Activated B cell treated with CpG ODN at 0.5 μM for 24 hours (primary cell): ENCODE measurements around the gene MAP3K14. TPM values are rescaled to one million over a fixed set of nuclear protein-coding genes. Genes with fewer than 3 reads are reported as not detected.
A peak's percentile ranks its signal among the peaks of the same experiment; 100 is the strongest.

Experiments
- ATAC-seq: fragments of 200-7000 bp; cut with Tn5 transposase; one replicate; pipeline ENCODE4 v1.10.0; 2021; ENCODE audit warnings: low read depth, mild to moderate bottlenecking, moderate library complexity
- CTCF ChIA-PET: fragments of 350-600 bp; sonication (Branson Sonifier 250); formaldehyde crosslinking; loops from one replicate; lab custom pipeline; 2021; ENCODE audit warnings: antibody characterized with exemption; lab: Charles Lee
- POLR2A ChIA-PET: fragments of 350-600 bp; sonication (Branson Sonifier 250); formaldehyde crosslinking; loops from one replicate; lab custom pipeline; 2021; ENCODE audit warnings: antibody characterized with exemption; lab: Charles Lee
- DNase-seq: peaks from one replicate; pipeline ENCODE4 v3.0.0; 2022
- H3K27ac Mint-ChIP-seq: one replicate; pipeline ENCODE4 v1.8.0; 2020; ENCODE audit warnings: mixed read lengths
- H3K27me3 Mint-ChIP-seq: one replicate; pipeline ENCODE4 v1.8.0; 2021; ENCODE audit warnings: mixed read lengths
- H3K36me3 Mint-ChIP-seq: one replicate; pipeline ENCODE4 v1.8.0; 2021; ENCODE audit warnings: low read depth, mixed read lengths
- H3K4me1 Mint-ChIP-seq: one replicate; pipeline ENCODE4 v1.8.0; 2021; ENCODE audit warnings: mixed read lengths
- H3K4me3 Mint-ChIP-seq: one replicate; pipeline ENCODE4 v1.8.0; 2020; ENCODE audit warnings: mild to moderate bottlenecking, mixed read lengths
- H3K9me3 Mint-ChIP-seq: one replicate; pipeline ENCODE4 v1.8.0; 2020; ENCODE audit warnings: mixed read lengths
- intact Hi-C: fragments of 100-400 bp; cut with micrococcal nuclease; formaldehyde crosslinking; loops from one replicate; pipeline ENCODE4 v1.15.1; 2024
- total RNA-seq: library from RNA; stranded (reverse); gene quantifications from 2 replicates; pipeline ENCODE4 v1.2.3, GENCODE V29; 2022
- TF ChIP-seq, protein P1 (sequence below): fragments of 200-600 bp; IDR thresholded peaks from one replicate; pipeline ENCODE4 v1.8.0; 2022; ENCODE audit warnings: antibody characterized with exemption, mild to moderate bottlenecking

MAP3K14 gene
- total RNA-seq, 1 donor from 2014 or later = 88.6 TPM

DNA sequence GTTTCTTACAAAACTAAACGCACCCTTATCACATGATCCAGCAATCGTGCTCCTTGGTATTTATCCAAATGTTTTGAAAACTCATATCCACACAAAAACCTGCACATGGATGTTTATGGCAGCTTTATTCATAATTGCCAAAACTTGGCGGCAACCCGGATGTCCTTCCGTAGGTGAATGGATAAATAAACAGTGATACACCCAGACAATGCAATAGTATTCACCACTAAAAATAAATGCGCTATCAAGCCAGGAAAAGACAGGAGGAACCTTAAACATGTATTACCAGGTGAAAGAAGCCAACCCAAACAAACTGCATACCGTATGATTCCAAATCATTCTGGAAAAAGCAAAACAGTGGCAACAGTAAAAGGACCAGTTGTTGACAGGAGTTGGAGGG lies 64.9 kb downstream of the MAP3K14 start:
- DNase-seq = no peak
- no peak overlapping the region for H3K27ac Mint-ChIP-seq
- POLR2A ChIA-PET = interaction anchor here (0.5 kb wide), 1 partner anchor 23 kb away, joined by 5 read pairs; no protein-coding TSS in a partner anchor

DNA sequence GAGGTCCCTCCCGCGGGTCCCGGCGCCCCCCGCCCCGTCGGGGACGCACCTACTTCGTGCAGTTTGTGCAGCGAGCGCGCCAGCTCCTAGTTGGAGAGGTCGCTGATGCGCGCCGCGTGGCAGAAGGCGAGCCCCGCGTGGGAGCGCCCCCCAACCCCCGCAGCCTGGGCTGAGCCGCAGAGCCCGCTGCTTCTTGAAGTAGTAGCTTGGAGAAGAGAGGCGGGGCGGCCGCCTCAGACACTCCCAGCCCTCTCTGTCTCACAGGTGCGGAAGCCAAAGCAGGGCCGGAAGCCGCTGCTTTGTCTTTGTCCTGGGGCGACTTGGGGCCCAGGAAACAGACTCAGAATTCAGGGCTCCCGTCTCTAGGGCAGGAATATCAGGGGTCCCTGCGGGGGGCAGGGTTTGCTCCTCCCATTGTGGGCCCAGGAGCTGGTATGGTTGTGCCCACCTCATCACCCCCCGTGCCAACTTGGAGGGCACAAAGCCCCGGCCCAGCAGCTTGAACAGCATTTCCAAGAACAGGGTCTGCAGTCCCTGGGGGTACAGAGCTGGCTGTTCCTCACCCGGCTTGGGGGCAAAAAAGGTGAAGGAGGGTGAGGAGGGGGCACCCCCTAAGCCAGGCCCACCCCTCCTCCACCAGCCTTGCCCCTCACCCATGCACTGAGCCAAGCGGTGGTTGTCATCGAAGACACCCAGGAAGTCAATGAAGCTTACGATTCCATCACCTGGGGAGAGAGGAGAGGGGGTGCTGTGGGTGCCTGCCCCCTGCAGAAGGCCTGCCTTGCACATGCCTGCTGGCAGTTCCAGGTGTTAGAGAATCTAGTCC lies 68.5 kb downstream of the MAP3K14 start:
- intact Hi-C loops = loop anchor here (5.0 kb wide), 3 partner anchors 36 to 186 kb away; partner anchors contain the start of genes HEXIM2 and NMT1
- peaks cover 51% of the 10 kb centered on the region for H3K36me3 Mint-ChIP-seq
- H3K4me1 Mint-ChIP-seq = peaks cover 34% of the 10 kb centered on the region

More for the DNA sequence above, 64.9 kb downstream of the MAP3K14 start:
- no peaks in the 10 kb centered on the region for H3K27me3 Mint-ChIP-seq
- CTCF ChIA-PET = interaction anchor here (0.8 to 2.1 kb wide), 3 partner anchors 16 to 33 kb away, joined by 3 to 5 read pairs (median 3); no protein-coding TSS in a partner anchor
- no peaks in the 10 kb centered on the region for H3K9me3 Mint-ChIP-seq
- H3K36me3 Mint-ChIP-seq = peaks cover 16% of the 10 kb centered on the region
- TF ChIP-seq, protein P1, sequence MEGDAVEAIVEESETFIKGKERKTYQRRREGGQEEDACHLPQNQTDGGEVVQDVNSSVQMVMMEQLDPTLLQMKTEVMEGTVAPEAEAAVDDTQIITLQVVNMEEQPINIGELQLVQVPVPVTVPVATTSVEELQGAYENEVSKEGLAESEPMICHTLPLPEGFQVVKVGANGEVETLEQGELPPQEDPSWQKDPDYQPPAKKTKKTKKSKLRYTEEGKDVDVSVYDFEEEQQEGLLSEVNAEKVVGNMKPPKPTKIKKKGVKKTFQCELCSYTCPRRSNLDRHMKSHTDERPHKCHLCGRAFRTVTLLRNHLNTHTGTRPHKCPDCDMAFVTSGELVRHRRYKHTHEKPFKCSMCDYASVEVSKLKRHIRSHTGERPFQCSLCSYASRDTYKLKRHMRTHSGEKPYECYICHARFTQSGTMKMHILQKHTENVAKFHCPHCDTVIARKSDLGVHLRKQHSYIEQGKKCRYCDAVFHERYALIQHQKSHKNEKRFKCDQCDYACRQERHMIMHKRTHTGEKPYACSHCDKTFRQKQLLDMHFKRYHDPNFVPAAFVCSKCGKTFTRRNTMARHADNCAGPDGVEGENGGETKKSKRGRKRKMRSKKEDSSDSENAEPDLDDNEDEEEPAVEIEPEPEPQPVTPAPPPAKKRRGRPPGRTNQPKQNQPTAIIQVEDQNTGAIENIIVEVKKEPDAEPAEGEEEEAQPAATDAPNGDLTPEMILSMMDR = no peak
- intact Hi-C loops = no loop called here
- no peak for ATAC-seq
- H3K4me1 Mint-ChIP-seq = peaks cover 24% of the 10 kb centered on the region
- H3K4me3 Mint-ChIP-seq = no peak overlapping the region

DNA sequence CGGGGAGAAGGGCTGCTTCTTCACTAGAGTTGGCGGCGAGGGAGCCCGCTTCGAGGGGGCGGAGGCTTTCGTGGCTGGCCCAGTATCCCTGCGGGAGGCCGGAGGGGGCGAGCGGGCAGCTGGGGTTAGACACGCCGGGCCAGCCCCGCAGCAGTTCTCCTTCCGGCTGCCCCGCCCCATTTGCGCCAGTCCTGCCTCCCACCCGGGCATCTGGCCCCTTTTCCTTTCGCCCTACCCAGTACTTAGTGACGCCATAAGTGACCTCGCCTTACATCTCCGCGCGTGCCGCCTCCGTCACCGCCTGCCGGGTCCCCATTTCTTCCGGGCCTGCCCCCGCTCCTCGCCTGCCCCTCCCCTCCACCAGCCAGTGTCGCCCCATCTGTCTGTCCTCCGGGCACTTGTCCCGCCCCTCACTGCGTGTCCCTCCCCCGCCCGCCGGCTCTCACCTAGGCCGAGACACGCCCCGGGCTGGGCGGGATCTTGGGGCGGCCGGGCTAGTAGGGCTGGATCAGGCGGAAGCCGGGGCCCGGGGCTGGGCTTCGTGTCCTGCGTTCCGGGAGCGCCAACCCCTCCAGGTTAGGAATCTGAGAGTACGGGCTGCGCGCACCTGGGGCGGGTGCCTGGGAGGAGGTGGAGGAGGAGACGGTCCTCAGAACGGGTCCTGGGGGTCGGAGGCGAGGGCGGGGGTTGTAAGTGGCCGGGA lies 69.2 kb downstream of the MAP3K14 start:
- H3K4me3 Mint-ChIP-seq = peak overlapping the region; percentile 90
- H3K36me3 Mint-ChIP-seq = peaks cover 58% of the 10 kb centered on the region
- no peaks in the 10 kb centered on the region for H3K9me3 Mint-ChIP-seq
- ATAC-seq = peak; percentile 92
- DNase-seq = peak; percentile 87
- TF ChIP-seq, protein P1 = no peak
- peak overlapping the region; percentile 92 for H3K27ac Mint-ChIP-seq
- intact Hi-C loops = loop anchor here (1.0 to 5.0 kb wide), 8 partner anchors 12 to 185 kb away; partner anchors contain the start of genes HEXIM2, NMT1 and SPATA32
- CTCF ChIA-PET = interaction anchor here (0.8 to 1.9 kb wide), 10 partner anchors 12 to 112 kb away, joined by 3 to 13 read pairs (median 4); partner anchors contain the start of genes ACBD4 and FMNL1
- peaks cover 34% of the 10 kb centered on the region for H3K4me1 Mint-ChIP-seq
- H3K27me3 Mint-ChIP-seq = no peaks in the 10 kb centered on the region
- POLR2A ChIA-PET = interaction anchor here (0.8 to 4.5 kb wide), 20 partner anchors 9 to 137 kb away, joined by 3 to 60 read pairs (median 5); partner anchors contain the start of genes ACBD4, FMNL1, HEXIM1 and HEXIM2

More for the DNA sequence above, 68.5 kb downstream of the MAP3K14 start:
- ChIA-PET POLR2A (interaction anchor here (0.6 to 4.5 kb wide), 23 partner anchors 9 to 1128 kb away, joined by 3 to 60 read pairs (median 4); partner anchors contain the start of genes ACBD4, FMNL1, HEXIM1 and HEXIM2), CTCF (interaction anchor here (0.9 to 1.9 kb wide), 8 partner anchors 13 to 137 kb away, joined by 3 to 13 read pairs (median 5); partner anchors contain the start of gene ACBD4)
- Mint-ChIP-seq H3K4me3 (peak overlapping the region; percentile 90), H3K27ac (peak overlapping the region; percentile 89), H3K9me3 (no peaks in the 10 kb centered on the region), H3K27me3 (no peaks in the 10 kb centered on the region)
- DNase-seq (peak; percentile 63), ATAC-seq (peak; percentile 70)
- TF ChIP-seq, protein P1 = no peak

DNA sequence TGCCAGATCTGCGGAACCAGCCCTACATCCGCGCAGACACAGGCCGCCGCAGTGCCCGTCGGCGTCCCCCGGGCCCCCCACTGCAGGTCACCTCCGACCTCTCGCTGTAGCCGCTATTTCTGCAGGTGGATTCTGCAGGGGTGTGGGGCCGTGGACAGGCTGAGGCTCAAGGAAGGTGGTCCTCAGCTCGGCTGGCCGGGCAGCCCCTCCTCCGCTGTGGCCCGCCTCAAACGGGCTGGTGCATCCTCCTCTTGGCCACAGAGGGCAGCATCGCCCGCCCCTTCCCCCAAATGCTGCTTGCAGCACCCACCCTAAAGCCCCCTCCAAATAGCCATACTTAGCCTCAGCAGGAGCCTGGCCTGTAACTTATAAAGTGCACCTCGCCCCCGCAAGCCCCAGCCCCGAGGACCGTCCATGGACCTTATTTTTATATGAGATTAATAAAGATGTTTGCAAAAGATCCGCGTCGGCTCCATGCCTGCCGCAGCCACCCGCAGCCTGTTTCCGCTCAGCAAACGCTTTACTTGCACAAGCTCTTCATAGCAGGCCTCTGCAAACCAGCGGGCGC lies 69.9 kb downstream of the MAP3K14 start:
- H3K36me3 Mint-ChIP-seq = peaks cover 64% of the 10 kb centered on the region
- H3K27ac Mint-ChIP-seq = peak overlapping the region; percentile 92
- intact Hi-C loops = loop anchor here (1.0 to 5.0 kb wide), 8 partner anchors 12 to 185 kb away; partner anchors contain the start of genes HEXIM2, NMT1 and SPATA32

More for the DNA sequence above, 69.9 kb downstream of the MAP3K14 start:
- DNase-seq = no peak
- TF ChIP-seq, protein P1 = no peak
- Mint-ChIP-seq H3K4me3 (peak overlapping the region; percentile 90), H3K9me3 (no peaks in the 10 kb centered on the region), H3K27me3 (no peaks in the 10 kb centered on the region), H3K4me1 (peaks cover 34% of the 10 kb centered on the region)
- ATAC-seq = no peak
- CTCF ChIA-PET = interaction anchor here (0.8 to 1.9 kb wide), 6 partner anchors 12 to 112 kb away, joined by 3 to 13 read pairs (median 4); partner anchors contain the start of genes ACBD4 and FMNL1
- POLR2A ChIA-PET = interaction anchor here (0.5 to 4.5 kb wide), 11 partner anchors 12 to 1063 kb away, joined by 3 to 60 read pairs (median 4); partner anchors contain the start of genes FMNL1, HEXIM1 and MAP3K14
